OCI-M2 (cell line): ENCODE results near the gene PNPLA6.

Source experiments
- DNase-seq: peaks from one replicate; lab custom pipeline; 2025; ENCODE audit not compliant: unreplicated experiment; lab: John Stamatoyannopoulos, UW

PNPLA6 gene

GRCh38 chr19:7515110-7515644 is 20.3 kb upstream of the PNPLA6 start:
- no peak for DNase-seq

GRCh38 chr19:7515645-7516151 is 19.8 kb upstream of the PNPLA6 start, which contains the start of gene ZNF358:
Gene ZNF358, plus strand, starts transcription at chr19:7516103. Its CDS starts 3,140 bp downstream, at chr19:7519243.
- DNase-seq: no peak

- DNase-seq: no peak
Measured at GRCh38 chr19:7516333-7516732, 19.2 kb upstream of the PNPLA6 start.

DNA sequence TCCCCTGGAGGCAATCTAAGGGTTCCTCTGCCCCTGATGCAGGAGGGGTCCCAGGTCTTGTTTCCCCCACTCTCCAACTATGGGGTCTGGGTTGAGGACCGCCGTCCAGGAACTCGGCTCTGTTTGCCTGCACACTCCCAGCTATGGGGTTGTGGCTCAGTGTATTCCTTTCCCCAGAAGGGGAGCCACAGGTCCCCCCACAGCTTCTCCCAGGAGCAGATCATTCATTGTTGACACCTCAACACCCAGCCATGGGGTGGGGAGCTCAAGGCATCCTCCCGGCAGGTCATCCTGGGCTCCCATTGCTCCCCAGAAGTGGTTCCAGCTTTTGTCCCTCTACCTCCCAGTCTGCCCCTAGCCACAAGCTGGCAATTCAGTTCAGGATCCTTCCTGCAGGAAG is 18.6 kb upstream of the PNPLA6 start:
- DNase-seq: no peak

- DNase-seq: no peak
Measured at GRCh38 chr19:7519361-7520130, 16.0 kb upstream of the PNPLA6 start.

DNA sequence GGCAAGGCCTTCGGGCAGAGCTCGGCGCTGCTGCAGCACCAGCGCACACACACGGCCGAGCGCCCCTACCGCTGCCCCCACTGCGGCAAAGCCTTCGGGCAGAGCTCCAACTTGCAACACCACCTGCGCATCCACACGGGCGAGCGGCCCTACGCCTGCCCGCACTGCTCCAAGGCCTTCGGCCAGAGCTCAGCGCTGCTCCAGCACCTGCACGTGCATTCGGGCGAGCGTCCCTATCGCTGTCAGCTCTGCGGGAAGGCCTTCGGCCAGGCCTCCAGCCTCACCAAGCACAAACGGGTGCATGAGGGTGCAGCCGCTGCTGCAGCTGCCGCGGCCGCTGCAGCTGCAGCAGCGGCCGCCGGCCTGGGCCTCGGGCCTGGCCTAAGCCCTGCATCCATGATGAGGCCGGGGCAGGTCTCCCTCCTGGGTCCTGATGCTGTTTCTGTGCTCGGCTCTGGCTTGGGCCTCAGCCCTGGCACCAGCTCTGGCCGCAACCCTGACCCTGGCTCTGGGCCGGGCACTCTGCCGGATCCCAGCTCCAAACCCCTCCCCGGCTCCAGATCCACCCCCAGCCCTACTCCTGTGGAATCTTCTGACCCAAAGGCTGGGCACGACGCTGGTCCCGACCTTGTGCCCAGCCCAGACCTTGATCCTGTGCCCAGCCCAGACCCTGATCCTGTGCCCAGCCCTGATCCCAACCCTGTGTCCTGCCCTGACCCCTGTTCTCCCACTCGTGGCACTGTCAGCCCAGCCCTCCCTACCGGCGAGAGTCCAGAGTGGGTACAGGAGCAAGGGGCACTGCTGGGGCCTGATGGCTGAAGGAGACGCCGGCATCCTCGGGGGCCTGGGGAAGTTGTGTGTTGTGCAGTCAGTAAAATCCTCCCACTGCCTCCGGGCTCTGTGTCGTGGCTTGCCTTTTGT is 15.1 kb upstream of the PNPLA6 start:
- no peak for DNase-seq

DNA sequence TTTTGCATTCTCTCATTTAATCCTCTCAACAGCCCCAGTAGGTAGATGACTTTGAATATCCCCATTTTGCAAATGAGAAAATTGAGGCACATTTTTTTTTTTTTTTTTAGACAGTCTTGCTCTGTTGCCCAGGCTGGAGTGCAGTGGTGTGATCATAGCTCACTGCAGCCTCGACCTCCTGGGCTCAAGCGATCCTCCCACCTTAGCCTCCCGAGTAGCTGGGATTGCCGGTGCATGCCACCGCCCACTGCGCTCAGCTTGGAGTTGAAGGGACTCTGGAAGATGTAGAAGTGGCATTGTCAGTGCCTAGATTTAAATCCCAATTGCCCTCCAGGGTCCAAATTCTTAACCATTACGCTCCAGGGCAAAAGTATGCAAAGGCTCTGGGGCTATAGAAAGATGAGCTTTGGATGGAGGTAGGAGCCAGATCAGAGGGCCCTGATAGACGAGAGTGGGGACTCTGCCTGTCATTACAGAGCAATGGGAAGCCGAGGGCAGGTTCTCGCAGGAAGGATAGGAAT is 13.9 kb upstream of the PNPLA6 start:
- no peak for DNase-seq

DNA sequence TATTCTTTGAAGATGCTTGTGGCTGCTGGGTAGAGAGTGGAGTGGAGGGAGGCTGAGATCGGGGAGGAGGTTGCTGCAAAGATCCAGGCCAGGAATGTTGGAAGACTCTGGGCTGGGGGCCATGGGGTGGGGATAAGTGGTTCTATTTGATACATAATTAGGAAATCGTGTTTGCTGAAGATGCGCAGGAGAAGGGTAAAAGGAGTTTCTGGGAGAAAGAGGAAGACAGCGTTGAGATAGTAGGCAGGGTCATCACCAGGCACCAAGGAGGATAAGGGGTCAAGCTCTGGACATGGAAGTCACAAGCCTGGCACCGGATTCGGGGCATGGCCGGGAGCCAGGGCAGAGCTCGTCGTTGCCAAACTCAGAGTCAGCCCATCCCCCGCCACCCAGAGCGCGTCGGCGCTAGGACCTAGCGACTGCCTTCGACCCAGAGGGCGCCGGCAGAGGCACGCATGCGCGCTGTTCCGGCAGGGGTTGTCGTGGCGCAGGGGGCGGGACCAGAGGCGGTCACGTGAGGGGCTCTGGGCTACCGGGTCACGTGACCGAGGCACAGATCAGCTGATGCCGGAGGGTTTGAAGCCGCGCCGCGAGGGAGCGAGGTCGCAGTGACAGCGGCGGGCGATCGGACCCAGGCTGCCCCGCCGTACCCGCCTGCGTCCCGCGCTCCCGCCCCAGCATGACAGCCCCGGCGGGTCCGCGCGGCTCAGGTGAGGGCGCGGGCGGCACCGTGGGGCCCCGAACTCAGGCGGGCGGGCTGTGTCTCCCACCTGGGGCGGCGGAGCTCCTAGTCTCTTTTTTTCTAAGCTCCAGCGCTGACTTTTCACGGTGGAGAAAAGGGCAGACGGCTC is 13.2 kb upstream of the PNPLA6 start, which contains the start of gene MCOLN1:
MCOLN1 (plus strand) TSS at position 553 of the 851 bp plus-strand sequence; CDS start at position 680, 127 bp downstream.
- peak; percentile 82 for DNase-seq

- no peak for DNase-seq
Measured at GRCh38 chr19:7522923-7523667, 12.4 kb upstream of the PNPLA6 start.

DNA sequence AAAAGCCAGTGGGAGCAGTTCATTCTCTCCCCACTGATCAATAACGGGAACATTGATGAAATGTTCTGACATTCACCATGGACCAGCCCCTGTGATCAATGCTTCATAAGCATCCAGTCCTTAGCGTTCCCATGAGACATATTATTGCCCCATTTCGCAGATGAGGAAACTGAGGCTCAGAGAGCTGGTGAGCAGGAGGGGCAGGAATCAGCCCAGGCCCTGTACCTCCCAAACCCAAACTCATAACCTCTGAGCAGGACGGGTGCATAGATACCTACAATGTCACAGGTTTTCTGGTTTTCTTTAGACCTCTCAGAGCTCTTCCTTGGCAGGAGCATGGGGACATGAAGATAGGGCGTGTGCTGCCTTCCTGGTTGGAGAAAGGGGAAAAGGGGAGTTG is 11.0 kb upstream of the PNPLA6 start:
- DNase-seq: no peak

GRCh38 chr19:7524992-7525739 is 10.4 kb upstream of the PNPLA6 start:
- no peak for DNase-seq

- no peak for DNase-seq
Measured at GRCh38 chr19:7526059-7526929, 9.2 kb upstream of the PNPLA6 start.

- no peak for DNase-seq
Measured at GRCh38 chr19:7527516-7528191, 7.9 kb upstream of the PNPLA6 start.

GRCh38 chr19:7528192-7528519 is 7.4 kb upstream of the PNPLA6 start:
- no peak for DNase-seq

DNA sequence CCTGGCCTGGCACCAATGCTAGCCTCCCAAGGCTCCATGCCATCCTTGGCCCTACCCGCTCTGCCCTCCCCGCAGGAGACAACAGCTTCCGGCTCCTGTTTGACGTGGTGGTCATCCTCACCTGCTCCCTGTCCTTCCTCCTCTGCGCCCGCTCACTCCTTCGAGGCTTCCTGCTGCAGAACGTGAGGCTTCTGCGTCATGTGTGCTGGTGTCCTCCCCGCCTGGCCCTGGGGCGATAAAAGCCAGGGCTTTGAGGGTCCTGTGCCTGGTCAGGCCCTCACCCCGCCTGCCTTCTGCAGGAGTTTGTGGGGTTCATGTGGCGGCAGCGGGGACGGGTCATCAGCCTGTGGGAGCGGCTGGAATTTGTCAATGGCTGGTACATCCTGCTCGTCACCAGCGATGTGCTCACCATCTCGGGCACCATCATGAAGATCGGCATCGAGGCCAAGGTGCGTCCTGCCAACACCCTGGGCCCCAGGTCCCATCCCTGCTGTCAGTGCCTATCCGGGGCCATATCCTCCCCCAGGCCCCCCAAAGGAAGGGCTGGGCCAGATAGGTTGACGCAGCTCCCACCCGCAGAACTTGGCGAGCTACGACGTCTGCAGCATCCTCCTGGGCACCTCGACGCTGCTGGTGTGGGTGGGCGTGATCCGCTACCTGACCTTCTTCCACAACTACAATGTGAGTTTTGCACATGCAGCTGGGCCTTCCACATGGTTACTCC is 6.8 kb upstream of the PNPLA6 start:
- no peak for DNase-seq

DNA sequence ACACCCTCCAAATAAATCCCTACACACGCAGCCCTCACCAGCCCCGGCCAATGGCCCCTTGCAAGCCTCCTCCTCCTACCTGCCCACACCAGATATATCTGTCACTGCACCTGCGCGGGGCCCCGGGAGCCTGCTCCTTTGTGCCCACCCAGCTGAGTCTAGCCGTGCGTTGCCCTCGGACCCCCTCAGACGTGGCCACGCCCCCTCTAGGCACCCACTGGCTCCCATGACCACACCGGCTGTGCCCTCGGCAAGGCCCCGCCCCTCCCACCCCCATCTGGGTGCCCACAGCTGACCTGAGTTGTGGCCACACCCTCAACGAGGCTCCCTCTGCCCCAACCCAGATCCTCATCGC is 6.3 kb upstream of the PNPLA6 start:
- DNase-seq: no peak
